ENCODE measurements around the gene TPI1. TPM values are rescaled to one million over a fixed set of nuclear protein-coding genes. Genes with fewer than 3 reads are reported as not detected.
"Not testable (repeated sequence)": the region's sequence is repeated elsewhere in the genome, so short reads cannot be mapped to it uniquely, and the experiment has no call there.

Gene TPI1
- total RNA-seq, 4 donors from 2014 or later, result 288 to 372 (median 355) TPM

DNA sequence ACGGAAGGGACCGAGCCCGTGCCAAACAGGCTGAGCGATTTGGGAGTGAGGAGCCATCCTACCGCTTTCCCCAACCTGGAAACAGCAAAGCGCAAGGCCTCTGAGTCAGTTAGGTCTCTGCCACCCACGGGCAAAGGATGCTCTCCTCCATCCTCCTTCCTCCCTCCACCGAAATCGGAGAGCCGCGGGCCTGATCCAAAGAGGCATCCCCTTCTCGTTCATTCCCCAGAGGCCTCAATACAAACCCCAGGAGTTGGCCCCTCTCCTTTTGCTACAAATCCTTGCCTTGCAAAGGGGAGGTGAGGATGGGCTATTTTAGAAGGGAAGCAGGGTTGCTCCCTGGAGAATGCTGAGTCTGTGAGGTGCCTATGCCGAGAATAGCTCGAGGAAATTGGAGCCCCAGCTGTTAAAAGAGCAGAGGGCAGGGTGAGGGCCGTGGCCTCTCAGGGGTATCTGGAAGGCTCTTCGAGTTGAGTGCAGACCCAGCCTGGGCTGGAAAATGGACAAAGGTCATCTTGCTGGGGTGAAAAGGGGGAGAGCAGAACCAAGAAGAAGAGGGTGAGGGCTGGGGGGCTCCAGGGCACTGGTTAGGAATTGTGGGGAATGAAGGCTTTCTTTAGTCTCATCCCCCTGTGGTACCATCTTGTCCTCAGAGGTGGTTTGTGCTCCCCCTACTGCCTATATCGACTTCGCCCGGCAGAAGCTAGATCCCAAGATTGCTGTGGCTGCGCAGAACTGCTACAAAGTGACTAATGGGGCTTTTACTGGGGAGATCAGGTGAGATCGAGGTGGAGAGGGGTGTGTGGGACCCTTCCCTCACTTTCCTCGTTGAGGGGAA is 1.1 kb downstream of the TPI1 start:
- DNase-seq (ENCODE audit: extremely low spot score), result no peak
- peak overlapping the region; percentile 80 to 97 (median 86) for H3K4me3 ChIP-seq
- intact Hi-C loops (cut with DNase I), result no loop called here
- WGBS, result 6% methylated on average over 22 of the region's 22 CpGs
- H3K9me3 ChIP-seq, result no peaks in the 10 kb centered on the region
- peak overlapping the region; percentile 98 to 99 (median 98) for H3K27ac ChIP-seq (replicated peaks in 1 of 4)
- peaks cover 41 to 59% (median 51%) of the 10 kb centered on the region in 4 donors for H3K4me1 ChIP-seq
- TF ChIP-seq POLR2AphosphoS5 (IDR thresholded peaks at IDR 0.05), result no peak
- TF ChIP-seq, protein P1, sequence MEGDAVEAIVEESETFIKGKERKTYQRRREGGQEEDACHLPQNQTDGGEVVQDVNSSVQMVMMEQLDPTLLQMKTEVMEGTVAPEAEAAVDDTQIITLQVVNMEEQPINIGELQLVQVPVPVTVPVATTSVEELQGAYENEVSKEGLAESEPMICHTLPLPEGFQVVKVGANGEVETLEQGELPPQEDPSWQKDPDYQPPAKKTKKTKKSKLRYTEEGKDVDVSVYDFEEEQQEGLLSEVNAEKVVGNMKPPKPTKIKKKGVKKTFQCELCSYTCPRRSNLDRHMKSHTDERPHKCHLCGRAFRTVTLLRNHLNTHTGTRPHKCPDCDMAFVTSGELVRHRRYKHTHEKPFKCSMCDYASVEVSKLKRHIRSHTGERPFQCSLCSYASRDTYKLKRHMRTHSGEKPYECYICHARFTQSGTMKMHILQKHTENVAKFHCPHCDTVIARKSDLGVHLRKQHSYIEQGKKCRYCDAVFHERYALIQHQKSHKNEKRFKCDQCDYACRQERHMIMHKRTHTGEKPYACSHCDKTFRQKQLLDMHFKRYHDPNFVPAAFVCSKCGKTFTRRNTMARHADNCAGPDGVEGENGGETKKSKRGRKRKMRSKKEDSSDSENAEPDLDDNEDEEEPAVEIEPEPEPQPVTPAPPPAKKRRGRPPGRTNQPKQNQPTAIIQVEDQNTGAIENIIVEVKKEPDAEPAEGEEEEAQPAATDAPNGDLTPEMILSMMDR (IDR thresholded peaks at IDR 0.05), result no peak
- peaks cover 21 to 53% (median 51%) of the 10 kb centered on the region in 4 donors for H3K36me3 ChIP-seq
- no peaks in the 10 kb centered on the region for H3K27me3 ChIP-seq

DNA sequence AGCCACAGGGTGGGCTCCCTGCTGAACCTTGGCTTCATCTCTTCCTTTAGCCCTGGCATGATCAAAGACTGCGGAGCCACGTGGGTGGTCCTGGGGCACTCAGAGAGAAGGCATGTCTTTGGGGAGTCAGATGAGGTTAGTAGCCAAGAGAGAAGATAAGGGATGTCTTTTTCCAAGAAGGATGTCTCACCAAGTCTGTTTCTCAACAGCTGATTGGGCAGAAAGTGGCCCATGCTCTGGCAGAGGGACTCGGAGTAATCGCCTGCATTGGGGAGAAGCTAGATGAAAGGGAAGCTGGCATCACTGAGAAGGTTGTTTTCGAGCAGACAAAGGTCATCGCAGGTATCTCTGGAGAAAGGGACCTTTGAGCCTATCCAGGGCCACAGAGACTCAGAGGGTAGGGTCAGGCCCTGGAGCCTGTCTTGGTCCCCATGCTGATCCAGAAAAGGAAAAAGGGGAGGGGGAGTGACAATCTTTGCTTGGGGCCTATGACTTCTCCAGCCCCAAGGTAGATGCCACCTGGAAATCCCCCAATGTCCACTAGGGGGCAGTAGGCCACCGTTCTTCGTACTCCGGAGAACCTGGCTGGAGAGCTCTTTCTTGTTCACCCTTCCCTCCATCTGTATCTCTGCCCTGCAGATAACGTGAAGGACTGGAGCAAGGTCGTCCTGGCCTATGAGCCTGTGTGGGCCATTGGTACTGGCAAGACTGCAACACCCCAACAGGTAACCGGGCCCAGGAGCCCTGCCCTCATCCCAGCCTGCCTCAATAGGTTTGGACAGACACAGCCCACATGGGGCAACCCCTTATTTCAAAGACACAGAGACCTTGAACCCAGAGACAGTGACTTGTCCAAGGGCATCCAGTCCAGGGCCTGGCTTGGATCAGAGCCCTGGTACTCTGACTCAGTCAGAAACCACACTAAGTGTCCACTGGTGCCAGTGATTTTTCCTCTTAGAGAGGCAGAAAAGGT is 2.0 kb downstream of the TPI1 start:
- Histone ChIP-seq H3K27me3 (no peaks in the 10 kb centered on the region), H3K4me1 (peaks cover 46 to 68% (median 59%) of the 10 kb centered on the region in 4 donors), H3K27ac (replicated peaks in 1 of 4) (peak overlapping the region; percentile 98 to 99 (median 98)), H3K36me3 (peaks cover 14 to 44% (median 42%) of the 10 kb centered on the region in 4 donors), H3K9me3 (no peaks in the 10 kb centered on the region), H3K4me3 (peak overlapping the region; percentile 80 to 97 (median 86))
- TF ChIP-seq, protein P1 (IDR thresholded peaks at IDR 0.05), result peak; percentile 80 to 95 (median 92)
- TF ChIP-seq EP300 (IDR thresholded peaks at IDR 0.05) (no peak), POLR2AphosphoS5 (IDR thresholded peaks at IDR 0.05) (peak in 1 of 2 donors; percentile 64), POLR2A (IDR thresholded peaks at IDR 0.05; ENCODE audit: low read depth) (no peak)
- 28% methylated on average over 12 of the region's 12 CpGs for WGBS
- intact Hi-C loops (cut with DNase I), result loop anchor here (5.0 kb wide), 2 partner anchors 98 to 243 kb away; no protein-coding TSS in a partner anchor
- DNase-seq (ENCODE audit: extremely low spot score), result peak; percentile 96

DNA sequence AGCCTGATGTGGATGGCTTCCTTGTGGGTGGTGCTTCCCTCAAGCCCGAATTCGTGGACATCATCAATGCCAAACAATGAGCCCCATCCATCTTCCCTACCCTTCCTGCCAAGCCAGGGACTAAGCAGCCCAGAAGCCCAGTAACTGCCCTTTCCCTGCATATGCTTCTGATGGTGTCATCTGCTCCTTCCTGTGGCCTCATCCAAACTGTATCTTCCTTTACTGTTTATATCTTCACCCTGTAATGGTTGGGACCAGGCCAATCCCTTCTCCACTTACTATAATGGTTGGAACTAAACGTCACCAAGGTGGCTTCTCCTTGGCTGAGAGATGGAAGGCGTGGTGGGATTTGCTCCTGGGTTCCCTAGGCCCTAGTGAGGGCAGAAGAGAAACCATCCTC is 3.0 kb downstream of the TPI1 start:
- peaks cover 46 to 74% (median 63%) of the 10 kb centered on the region in 4 donors for H3K4me1 ChIP-seq

DNA sequence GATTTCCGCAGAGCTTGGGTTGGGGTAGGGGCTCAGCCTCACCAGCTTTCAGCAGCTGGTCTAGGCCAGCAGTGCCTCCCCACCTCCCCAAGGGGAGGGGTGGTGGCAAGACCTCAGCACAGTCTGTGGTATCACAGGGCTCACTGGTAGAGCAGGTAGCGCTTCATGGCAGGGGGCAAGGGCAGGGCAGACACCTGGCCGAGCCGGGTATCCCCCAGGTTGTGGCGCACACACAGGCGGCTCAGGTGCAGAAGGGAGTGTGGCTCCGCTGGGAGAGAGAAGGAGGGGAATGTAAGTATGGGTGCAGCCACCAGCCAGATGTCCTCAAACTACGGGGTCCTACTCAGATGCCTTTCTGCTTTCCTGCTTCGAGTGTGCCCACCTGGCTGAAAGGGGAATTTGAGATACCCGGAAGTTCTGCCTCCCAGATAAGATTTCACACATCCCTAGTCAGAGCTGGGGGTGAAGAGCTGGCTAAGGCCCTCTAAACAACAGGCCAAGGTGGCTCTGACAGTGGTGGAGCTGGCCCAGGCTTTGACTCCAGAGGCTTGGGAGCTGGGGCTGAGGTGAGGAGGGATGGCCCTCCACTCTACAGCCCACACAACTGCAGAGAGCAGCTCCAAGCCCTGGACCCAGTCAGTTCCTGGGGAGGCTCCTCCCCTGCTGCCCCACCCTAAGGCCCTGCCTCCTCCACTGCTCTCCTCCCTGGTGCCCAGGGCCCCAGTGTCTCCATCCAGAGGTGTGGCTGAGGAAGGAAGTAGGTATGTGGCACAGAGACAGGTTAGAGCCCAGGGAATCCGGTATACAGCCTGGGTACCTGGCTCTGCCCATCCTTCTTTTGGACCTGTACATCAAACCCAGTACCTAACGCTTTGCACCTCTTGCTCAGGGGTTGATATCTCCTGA is 4.0 kb downstream of the TPI1 start:
- DNase-seq (ENCODE audit: extremely low spot score), result no peak
- TF ChIP-seq, protein P1 (IDR thresholded peaks at IDR 0.05), result no peak
- no peaks in the 10 kb centered on the region for H3K9me3 ChIP-seq
- peak overlapping the region; percentile 65 to 88 (median 70) for H3K4me3 ChIP-seq
- WGBS, result 67% methylated on average over 11 of the region's 12 CpGs
- peaks cover 11 to 30% (median 24%) of the 10 kb centered on the region in 4 donors for H3K36me3 ChIP-seq
- H3K4me1 ChIP-seq, result peaks cover 46 to 74% (median 62%) of the 10 kb centered on the region in 4 donors
- H3K27me3 ChIP-seq, result no peaks in the 10 kb centered on the region
- peak overlapping the region; percentile 86 to 89 (median 88) for H3K27ac ChIP-seq (replicated peaks in 1 of 4)
- intact Hi-C loops (cut with DNase I), result loop anchor here (5.0 kb wide), 2 partner anchors 96 to 241 kb away; no protein-coding TSS in a partner anchor

More for the DNA sequence above, 3.0 kb downstream of the TPI1 start:
- not testable (repeated sequence) for H3K27me3 ChIP-seq; H3K4me3 ChIP-seq; H3K9me3 ChIP-seq; DNase-seq (ENCODE audit: extremely low spot score)
- intact Hi-C loops (cut with DNase I), result loop anchor here (5.0 kb wide), 2 partner anchors 97 to 242 kb away; no protein-coding TSS in a partner anchor
- Histone ChIP-seq H3K36me3 (peaks cover 11 to 35% (median 33%) of the 10 kb centered on the region in 4 donors), H3K27ac (replicated peaks in 1 of 4) (peak overlapping the region in 3 of 4 donors; percentile 98 to 99 (median 99))
- WGBS, result 57% methylated on average over 4 of the region's 4 CpGs

Measured in esophagus muscularis mucosa (tissue), 4 donors.